Raji (cell line): ENCODE results near the gene FAM83E.

Source experiments
- POLR2A ChIP-seq: IDR thresholded peaks from 2 replicates; pipeline ENCODE4 v1.6.1; 2011; ENCODE audit warnings: low read depth, low read length, control low read depth; ENCODE audit not compliant: insufficient read depth

Gene FAM83E

GRCh38 chr19:48591021-48591420, 23.9 kb downstream of the FAM83E start:
- TF ChIP-seq POLR2A: no peak

GRCh38 chr19:48588670-48589401, 26.0 kb downstream of the FAM83E start:
- 0 out of 2 replicates have a peak, but pooled peaks have one; percentile 29 for TF ChIP-seq POLR2A

DNA sequence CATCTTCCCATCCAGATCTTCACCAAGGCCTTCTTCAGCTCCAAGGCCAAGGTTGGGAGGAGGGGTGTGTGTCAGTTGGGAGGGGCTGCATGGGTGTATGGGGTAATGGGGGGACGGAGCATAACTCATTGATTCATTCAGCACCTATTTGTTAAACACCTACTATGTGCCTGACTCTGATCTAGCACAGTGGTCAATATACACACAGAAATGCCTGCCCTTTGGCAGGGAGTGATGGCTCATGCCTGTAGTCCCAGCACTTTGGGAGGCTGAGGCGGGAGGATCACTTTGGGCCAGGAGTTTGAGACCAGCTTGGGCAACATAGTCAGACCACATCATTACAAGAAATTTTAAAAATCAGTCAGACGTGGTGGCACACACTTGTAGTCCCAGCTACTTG, 27.5 kb downstream of the FAM83E start:
- no peak for TF ChIP-seq POLR2A

GRCh38 chr19:48582168-48582567, 32.7 kb downstream of the FAM83E start:
- no peak for TF ChIP-seq POLR2A

DNA sequence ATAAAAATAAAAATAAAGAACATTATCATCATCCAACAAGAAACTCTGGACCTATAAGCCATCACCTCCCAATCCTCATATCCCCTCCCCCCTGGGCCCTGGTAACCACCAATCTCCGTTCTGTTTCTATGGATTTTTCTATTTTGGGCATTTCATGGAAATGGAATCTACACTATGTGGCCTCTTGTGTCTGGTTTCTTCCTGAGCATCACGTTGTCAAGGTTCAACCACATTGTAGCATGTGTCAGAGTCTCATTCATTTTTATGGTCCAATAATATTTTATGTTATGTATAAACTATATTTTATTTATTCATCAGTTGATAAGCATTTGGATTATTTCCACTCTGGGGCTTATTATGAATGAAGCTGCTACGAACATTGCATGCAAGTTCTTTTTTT, 36.0 kb downstream of the FAM83E start:
- no peak for TF ChIP-seq POLR2A

GRCh38 chr19:48575931-48576622, 38.8 kb downstream of the FAM83E start:
- no peak for TF ChIP-seq POLR2A

- TF ChIP-seq POLR2A: no peak
These were observed 41.7 kb downstream of the FAM83E start for GRCh38 chr19:48573163-48573505.

GRCh38 chr19:48571378-48572162, 43.3 kb downstream of the FAM83E start:
- no peak for TF ChIP-seq POLR2A

GRCh38 chr19:48569814-48570213, 45.1 kb downstream of the FAM83E start:
- TF ChIP-seq POLR2A: no peak

DNA sequence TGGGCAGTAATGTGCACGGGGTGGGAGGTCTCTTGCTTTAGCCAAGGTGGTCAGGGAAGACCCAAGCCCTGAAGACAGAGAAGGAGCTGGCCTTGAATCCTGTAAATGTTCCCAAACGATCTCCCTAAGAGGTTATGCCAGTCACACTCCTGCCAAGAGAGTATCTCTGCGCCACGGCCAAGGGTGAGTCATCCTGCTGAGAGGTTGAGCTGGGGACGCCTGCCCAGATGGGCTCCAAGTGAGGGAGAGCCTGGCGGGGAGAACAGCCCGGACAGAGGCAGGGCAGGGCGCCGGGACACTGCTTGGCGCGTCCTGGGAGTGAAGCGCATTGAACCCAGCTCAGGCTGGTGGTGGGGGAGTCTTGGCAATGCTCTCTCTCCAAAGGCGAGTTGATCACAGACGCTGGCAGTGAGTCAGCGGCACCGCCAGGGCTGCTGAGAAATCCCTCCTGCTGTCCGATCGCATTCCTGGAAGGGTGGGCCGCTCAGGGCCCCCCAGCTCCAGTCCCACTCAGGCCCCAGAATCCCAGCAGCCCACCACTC, 46.5 kb downstream of the FAM83E start:
- no peak for TF ChIP-seq POLR2A

- no peak for TF ChIP-seq POLR2A
These were observed 49.8 kb downstream of the FAM83E start for GRCh38 chr19:48565090-48565489.
